WTC11 (cell line): ENCODE results near the gene DENND1B. TPM values are rescaled to one million over a fixed set of nuclear protein-coding genes. Genes with fewer than 3 reads are reported as not detected.
A peak's percentile ranks its signal among the peaks of the same experiment; 100 is the strongest.

ENCODE experiments used
- ATAC-seq: fragments of 200-7000 bp; cut with Tn5 transposase; 2 replicates; pipeline ENCODE4 v1.10.0; 2021; ENCODE audit warnings: mild to moderate bottlenecking, moderate library complexity
- CTCF ChIA-PET: fragments of 300-600 bp; sonication (Branson Sonifier 250); formaldehyde crosslinking; loops from one replicate; lab custom pipeline; 2021; ENCODE audit warnings: antibody characterized with exemption; lab: Charles Lee
- POLR2A ChIA-PET: fragments of 350-600 bp; sonication (Branson Sonifier 250); formaldehyde crosslinking; loops from one replicate; lab custom pipeline; 2021; ENCODE audit warnings: antibody characterized with exemption; lab: Charles Lee
- DNase-seq: peaks from one replicate; pipeline ENCODE4 v3.0.0; 2021; ENCODE audit warnings: low spot score
- H3K27ac Mint-ChIP-seq: 2 replicates; pipeline ENCODE4 v1.8.0; 2021; ENCODE audit warnings: mixed read lengths
- H3K27me3 Mint-ChIP-seq: 2 replicates; pipeline ENCODE4 v1.8.0; 2021; ENCODE audit warnings: low read depth, mild to moderate bottlenecking, moderate library complexity, mixed read lengths
- H3K36me3 Mint-ChIP-seq: 2 replicates; pipeline ENCODE4 v1.8.0; 2021; ENCODE audit warnings: mixed read lengths
- H3K4me1 Mint-ChIP-seq: 2 replicates; pipeline ENCODE4 v1.8.0; 2022; ENCODE audit warnings: mixed read lengths
- H3K4me3 Mint-ChIP-seq: 2 replicates; pipeline ENCODE4 v1.8.0; 2021; ENCODE audit warnings: mild to moderate bottlenecking, moderate library complexity, mixed read lengths
- H3K9me3 Mint-ChIP-seq: 2 replicates; pipeline ENCODE4 v1.8.0; 2021; ENCODE audit warnings: mixed read lengths
- E2F1 ChIP-seq: sonication (generic); formaldehyde crosslinking; IDR thresholded peaks from 2 replicates; pipeline ENCODE4 v1.8.0; 2022; ENCODE audit warnings: mild to moderate bottlenecking, missing genetic modification reagents
- ELF4 ChIP-seq: sonication (generic); formaldehyde crosslinking; IDR thresholded peaks from 2 replicates; pipeline ENCODE4 v1.8.1; 2022; ENCODE audit warnings: low read depth, mild to moderate bottlenecking, moderate library complexity, missing genetic modification reagents
- ESRRA ChIP-seq: sonication (generic); formaldehyde crosslinking; IDR thresholded peaks from 2 replicates; pipeline ENCODE4 v1.8.1; 2022; ENCODE audit warnings: mild to moderate bottlenecking, missing genetic modification reagents, borderline replicate concordance
- FOXP1 ChIP-seq: sonication (generic); formaldehyde crosslinking; IDR thresholded peaks from 2 replicates; pipeline ENCODE4 v1.8.0; 2022; ENCODE audit warnings: missing genetic modification reagents, mild to moderate bottlenecking, moderate library complexity, borderline replicate concordance
- IRF2 ChIP-seq: sonication (generic); formaldehyde crosslinking; IDR thresholded peaks from 2 replicates; pipeline ENCODE4 v1.8.0; 2022; ENCODE audit warnings: low read depth, missing genetic modification reagents, borderline replicate concordance
- KAT7 ChIP-seq: sonication (generic); formaldehyde crosslinking; IDR thresholded peaks from 2 replicates; pipeline ENCODE4 v1.8.1; 2023; ENCODE audit warnings: missing genetic modification reagents, mild to moderate bottlenecking, borderline replicate concordance
- NFE2L1 ChIP-seq: sonication (generic); formaldehyde crosslinking; IDR thresholded peaks from 2 replicates; pipeline ENCODE4 v1.8.1; 2023; ENCODE audit warnings: missing genetic modification reagents
- NR2C2 ChIP-seq: sonication (generic); formaldehyde crosslinking; IDR thresholded peaks from 2 replicates; pipeline ENCODE4 v1.8.0; 2022; ENCODE audit warnings: mild to moderate bottlenecking, missing genetic modification reagents
- STAT6 ChIP-seq: sonication (generic); formaldehyde crosslinking; conservative IDR thresholded peaks from 2 replicates; pipeline ENCODE4 v1.8.1; 2023; ENCODE audit warnings: mild to moderate bottlenecking, low read depth, missing genetic modification reagents, moderate library complexity
- TEAD4 ChIP-seq: sonication (generic); formaldehyde crosslinking; IDR thresholded peaks from 2 replicates; pipeline ENCODE4 v1.8.0; 2022; ENCODE audit warnings: mild to moderate bottlenecking, missing genetic modification reagents
- ZBTB43 ChIP-seq: sonication (generic); formaldehyde crosslinking; IDR thresholded peaks from 2 replicates; pipeline ENCODE4 v1.8.1; 2023; ENCODE audit warnings: mild to moderate bottlenecking, missing genetic modification reagents
- ZNF138 ChIP-seq: sonication (generic); formaldehyde crosslinking; conservative IDR thresholded peaks from 2 replicates; pipeline ENCODE4 v1.8.1; 2022; ENCODE audit warnings: mild to moderate bottlenecking, moderate library complexity, missing genetic modification reagents
- ZNF425 ChIP-seq: fragments of 250-450 bp; sonication (Bioruptor Pico); conservative IDR thresholded peaks from 2 replicates; pipeline ENCODE4 v1.9.0; 2021; ENCODE audit warnings: mild to moderate bottlenecking
- total RNA-seq: library from RNA; stranded (reverse); gene quantifications from 3 replicates; pipeline ENCODE4 v1.2.3, GENCODE V29; 2021
- TF ChIP-seq, protein P1 (sequence below): sonication (generic); formaldehyde crosslinking; IDR thresholded peaks from 2 replicates; pipeline ENCODE4 v1.8.1; 2023; ENCODE audit warnings: mild to moderate bottlenecking, missing genetic modification reagents, moderate library complexity
- TF ChIP-seq, protein P2 (sequence below): sonication (generic); formaldehyde crosslinking; IDR thresholded peaks from 2 replicates; pipeline ENCODE4 v1.8.1; 2022; ENCODE audit warnings: low read depth, mild to moderate bottlenecking, moderate library complexity, missing genetic modification reagents, borderline replicate concordance
- TF ChIP-seq, protein P3 (sequence below): fragments of 250-450 bp; sonication (Bioruptor Pico); IDR thresholded peaks from 2 replicates; pipeline ENCODE4 v2.1.2; 2022; ENCODE audit warnings: mild to moderate bottlenecking, moderate library complexity

DENND1B gene
- total RNA-seq, 1 experiment from 2014 or later, result 4.3 TPM

DNA sequence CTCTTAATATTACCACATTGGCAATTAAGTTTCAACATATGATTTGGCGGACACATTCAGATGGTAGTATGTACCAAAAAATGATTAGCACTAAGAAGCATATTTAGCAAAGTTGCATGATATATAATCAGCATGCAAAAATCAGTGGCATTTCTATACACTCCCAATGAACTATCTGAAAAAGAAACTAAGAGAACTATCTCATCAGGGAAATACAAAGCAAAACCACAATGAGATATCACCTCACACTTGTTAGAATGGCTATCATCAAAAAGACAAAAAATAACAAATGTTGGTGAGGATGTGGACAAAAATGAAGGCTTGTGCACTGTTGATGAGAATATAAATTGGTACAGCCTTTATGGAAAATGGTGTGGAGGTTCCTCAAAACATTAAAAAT is 31.4 kb upstream of the DENND1B start (continued):
- TF ChIP-seq ZNF138 (no peak), NR2C2 (CRISPR knock-in tag) (no peak), ZNF425 (CRISPR knock-in tag) (no peak), NFE2L1 (no peak), E2F1 (CRISPR knock-in tag) (no peak), TEAD4 (CRISPR knock-in tag) (no peak)
- TF ChIP-seq, protein P1, sequence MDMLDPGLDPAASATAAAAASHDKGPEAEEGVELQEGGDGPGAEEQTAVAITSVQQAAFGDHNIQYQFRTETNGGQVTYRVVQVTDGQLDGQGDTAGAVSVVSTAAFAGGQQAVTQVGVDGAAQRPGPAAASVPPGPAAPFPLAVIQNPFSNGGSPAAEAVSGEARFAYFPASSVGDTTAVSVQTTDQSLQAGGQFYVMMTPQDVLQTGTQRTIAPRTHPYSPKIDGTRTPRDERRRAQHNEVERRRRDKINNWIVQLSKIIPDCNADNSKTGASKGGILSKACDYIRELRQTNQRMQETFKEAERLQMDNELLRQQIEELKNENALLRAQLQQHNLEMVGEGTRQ (CRISPR knock-in tag), result no peak
- TF ChIP-seq, all 79 proteins: peak for 0

GRCh38 chr1:197801684-197802083 is 26.4 kb upstream of the DENND1B start:
- TF ChIP-seq ESRRA (CRISPR knock-in tag), result 0 out of 2 replicates have a peak, but pooled peaks have one; percentile 32
- TF ChIP-seq, protein P2, sequence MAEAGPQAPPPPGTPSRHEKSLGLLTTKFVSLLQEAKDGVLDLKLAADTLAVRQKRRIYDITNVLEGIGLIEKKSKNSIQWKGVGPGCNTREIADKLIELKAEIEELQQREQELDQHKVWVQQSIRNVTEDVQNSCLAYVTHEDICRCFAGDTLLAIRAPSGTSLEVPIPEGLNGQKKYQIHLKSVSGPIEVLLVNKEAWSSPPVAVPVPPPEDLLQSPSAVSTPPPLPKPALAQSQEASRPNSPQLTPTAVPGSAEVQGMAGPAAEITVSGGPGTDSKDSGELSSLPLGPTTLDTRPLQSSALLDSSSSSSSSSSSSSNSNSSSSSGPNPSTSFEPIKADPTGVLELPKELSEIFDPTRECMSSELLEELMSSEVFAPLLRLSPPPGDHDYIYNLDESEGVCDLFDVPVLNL, result no peak
- TF ChIP-seq, all 79 proteins: peak for 1
- H3K27me3 Mint-ChIP-seq, result peaks cover 15% of the 10 kb centered on the region
- ChIA-PET POLR2A (no interaction called here), CTCF (no interaction called here)
- H3K27ac Mint-ChIP-seq, result no peak overlapping the region
- H3K4me3 Mint-ChIP-seq, result peak overlapping the region; percentile 83
- DNase-seq (no peak), ATAC-seq (no peak; the same call in 1 of the 2 replicates)
- peaks cover 24% of the 10 kb centered on the region for H3K36me3 Mint-ChIP-seq
- H3K9me3 Mint-ChIP-seq, result peaks cover 22% of the 10 kb centered on the region
- peaks cover 19% of the 10 kb centered on the region for H3K4me1 Mint-ChIP-seq

DNA sequence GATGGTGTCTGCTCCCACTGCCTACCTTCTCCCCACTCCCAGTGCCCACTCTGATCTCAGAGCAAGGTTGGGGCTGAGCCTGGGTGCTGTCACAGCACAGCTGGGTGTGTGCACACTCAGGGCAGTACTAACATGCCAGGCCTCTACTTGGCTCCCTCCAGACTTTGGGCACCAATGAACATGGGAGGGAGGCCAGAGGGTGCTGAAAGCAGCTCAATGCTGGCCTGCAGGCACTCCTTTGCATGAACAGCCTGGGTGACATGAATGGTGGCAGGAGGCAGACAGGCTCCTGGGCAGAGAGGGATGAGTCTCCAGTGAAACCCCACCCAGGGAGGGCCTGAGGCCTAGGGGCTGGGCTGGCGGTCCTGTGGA is 25.8 kb upstream of the DENND1B start:
- Mint-ChIP-seq H3K4me1 (peaks cover 19% of the 10 kb centered on the region), H3K9me3 (peaks cover 28% of the 10 kb centered on the region), H3K36me3 (peaks cover 30% of the 10 kb centered on the region), H3K4me3 (no peak overlapping the region), H3K27ac (no peak overlapping the region), H3K27me3 (peaks cover 15% of the 10 kb centered on the region)
- TF ChIP-seq FOXP1 (no peak), ZBTB43 (CRISPR knock-in tag) (no peak)
- no peak for DNase-seq
- ATAC-seq, result no peak
- POLR2A ChIA-PET, result no interaction called here
- CTCF ChIA-PET, result interaction anchor here (1.2 kb wide), 1 partner anchor 185 kb away, joined by 3 read pairs; no protein-coding TSS in a partner anchor

- ChIA-PET CTCF (interaction anchor here (1.2 kb wide), 1 partner anchor 185 kb away, joined by 3 read pairs; no protein-coding TSS in a partner anchor), POLR2A (no interaction called here)
- Mint-ChIP-seq H3K4me1 (peaks cover 19% of the 10 kb centered on the region), H3K4me3 (no peak overlapping the region), H3K36me3 (peaks cover 30% of the 10 kb centered on the region), H3K27ac (no peak overlapping the region), H3K27me3 (peaks cover 15% of the 10 kb centered on the region), H3K9me3 (peaks cover 33% of the 10 kb centered on the region)
- DNase-seq (no peak), ATAC-seq (no peak)
- no peak for TF ChIP-seq ELF4 (CRISPR knock-in tag)
- TF ChIP-seq, protein P3, sequence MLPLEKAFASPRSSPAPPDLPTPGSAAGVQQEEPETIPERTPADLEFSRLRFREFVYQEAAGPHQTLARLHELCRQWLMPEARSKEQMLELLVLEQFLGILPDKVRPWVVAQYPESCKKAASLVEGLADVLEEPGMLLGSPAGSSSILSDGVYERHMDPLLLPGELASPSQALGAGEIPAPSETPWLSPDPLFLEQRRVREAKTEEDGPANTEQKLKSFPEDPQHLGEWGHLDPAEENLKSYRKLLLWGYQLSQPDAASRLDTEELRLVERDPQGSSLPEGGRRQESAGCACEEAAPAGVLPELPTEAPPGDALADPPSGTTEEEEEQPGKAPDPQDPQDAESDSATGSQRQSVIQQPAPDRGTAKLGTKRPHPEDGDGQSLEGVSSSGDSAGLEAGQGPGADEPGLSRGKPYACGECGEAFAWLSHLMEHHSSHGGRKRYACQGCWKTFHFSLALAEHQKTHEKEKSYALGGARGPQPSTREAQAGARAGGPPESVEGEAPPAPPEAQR (CRISPR knock-in tag), result no peak
- TF ChIP-seq KAT7, result no peak
- no peak for TF ChIP-seq STAT6 (CRISPR knock-in tag)
- no peak for TF ChIP-seq IRF2 (CRISPR knock-in tag)
Measured at GRCh38 chr1:197800379-197801110, 25.3 kb upstream of the DENND1B start.
